A549 treated with CORT108297 at 1 μM for 4 hours (cell line): ENCODE data around the gene B3GNT4. TPM values are rescaled to one million over a fixed set of nuclear protein-coding genes. Genes with fewer than 3 reads are reported as not detected.

Experiments
- total RNA-seq: library from RNA; stranded (reverse); fragments of 200-300 nt; extraction: Qiagen RNA extraction; gene quantifications from 5 replicates; pipeline ENCODE4 v1.2.3, GENCODE V29; 2022

The B3GNT4 gene
- 0.54 to 1.2 TPM (median 0.91 TPM) in 5 replicates for total RNA-seq

GRCh38 chr12:122203301-122204166, at the start of gene B3GNT4:
Gene B3GNT4, plus strand, starts transcription at chr12:122203709. Its CDS starts 910 bp downstream, at chr12:122204619.

DNA sequence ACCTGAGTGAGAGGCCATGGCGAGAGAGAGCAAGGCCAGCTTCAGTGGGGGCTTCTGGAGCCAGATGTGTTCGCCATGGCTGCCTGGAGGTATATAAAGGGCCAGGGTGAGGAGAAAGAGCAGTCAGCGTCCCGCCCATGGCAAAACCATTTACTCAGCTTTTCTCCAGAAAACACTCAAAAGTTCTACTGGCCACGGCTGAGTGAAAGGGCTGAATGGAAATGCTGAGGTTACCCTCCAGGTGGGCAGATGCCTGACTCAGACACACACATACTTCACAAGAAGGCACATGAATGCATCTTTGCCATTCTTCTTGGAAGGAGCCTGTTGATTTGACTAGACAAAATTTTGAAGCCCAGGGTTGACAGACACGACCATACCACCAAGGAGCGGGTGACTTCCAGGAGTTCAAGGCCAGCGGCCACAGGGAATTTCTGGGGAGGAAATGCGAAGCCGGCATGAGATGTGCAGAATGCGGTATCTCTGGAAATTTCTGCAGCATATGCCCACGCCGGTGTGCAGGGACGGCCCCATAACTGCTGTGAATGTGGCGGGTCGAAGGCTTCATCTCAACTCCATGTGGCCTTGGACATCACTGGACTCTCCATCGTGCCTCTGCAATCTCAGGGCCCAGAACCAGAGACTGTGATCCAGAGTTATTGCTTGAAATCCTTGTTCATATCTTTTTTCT, 29.2 kb upstream of the B3GNT4 start, which contains the start of gene IL31:
IL31 (minus strand) TSS at position 67 of the 691 bp plus-strand sequence; CDS start at position 18, 49 bp downstream.

DNA sequence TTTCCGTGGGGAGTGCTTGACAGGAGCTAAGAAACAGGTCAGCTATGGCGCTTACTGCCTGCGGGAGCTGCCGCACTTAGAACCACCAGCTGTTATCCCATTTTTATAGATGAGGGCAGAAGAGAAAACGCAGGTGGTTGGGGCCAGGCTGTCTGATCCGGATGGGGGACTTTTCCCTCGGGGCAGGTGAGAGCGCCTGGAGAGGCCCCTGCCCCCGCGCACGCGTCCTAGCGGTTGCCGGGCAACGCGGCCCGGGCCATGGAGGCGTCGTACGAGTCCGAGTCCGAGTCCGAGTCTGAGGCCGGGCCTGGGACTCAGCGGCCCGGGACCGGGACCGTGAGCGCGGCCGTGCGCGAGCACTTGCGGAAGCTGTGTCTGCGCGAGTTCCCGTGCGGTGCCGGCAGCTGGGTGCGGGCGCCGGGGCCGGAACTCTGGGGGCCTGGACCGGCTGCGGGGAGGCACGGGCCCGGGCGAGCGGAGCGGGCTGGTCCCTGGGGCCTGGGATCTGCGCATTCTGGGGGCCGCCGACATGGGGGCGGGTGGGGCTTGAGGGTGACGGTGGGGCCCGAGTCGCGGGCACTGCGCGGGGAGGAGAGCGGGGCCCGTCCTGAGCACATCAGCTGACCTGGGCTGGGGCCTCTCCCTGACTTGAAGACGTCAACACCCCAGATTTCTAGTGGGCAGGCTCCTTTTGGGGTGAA, 20.5 kb upstream of the B3GNT4 start, which contains the start of gene LRRC43:
LRRC43 (plus strand) TSS at position 237 of the 701 bp plus-strand sequence; CDS start at position 259, 22 bp downstream.

GRCh38 chr12:122225683-122226365, 22.3 kb downstream of the B3GNT4 start, which contains the start of gene DIABLO:
Gene DIABLO, minus strand, starts transcription at chr12:122226052. Its CDS starts 38 bp downstream, at chr12:122226014.

Other genes starting within 250 kb of the B3GNT4 start
- gene BCL7A, start 181.8 kb upstream of the B3GNT4 start, total RNA-seq: 9.8 to 12.8 TPM (median 11.5 TPM) in 5 replicates
- 23.0 to 38.1 TPM (median 35.2 TPM) in 5 replicates for gene MLXIP, start 125.0 kb upstream of the B3GNT4 start, total RNA-seq
- gene IL31, start 29.5 kb upstream of the B3GNT4 start, total RNA-seq: not detected in 5 replicates
- gene LRRC43, start 20.6 kb upstream of the B3GNT4 start, total RNA-seq: 0.07 to 0.37 TPM (median 0.21 TPM) in 5 replicates
- gene DIABLO, start 22.3 kb downstream of the B3GNT4 start, total RNA-seq: 70.1 to 78.8 TPM (median 73.8 TPM) in 5 replicates
- 18.3 to 20.6 TPM (median 19.6 TPM) in 5 replicates for gene VPS33A, start 62.8 kb downstream of the B3GNT4 start, total RNA-seq
- 35.8 to 59.4 TPM (median 42.5 TPM) in 5 replicates for gene CLIP1, start 219.0 kb downstream of the B3GNT4 start, total RNA-seq